ENCODE measurements around the gene SP8.

DNA sequence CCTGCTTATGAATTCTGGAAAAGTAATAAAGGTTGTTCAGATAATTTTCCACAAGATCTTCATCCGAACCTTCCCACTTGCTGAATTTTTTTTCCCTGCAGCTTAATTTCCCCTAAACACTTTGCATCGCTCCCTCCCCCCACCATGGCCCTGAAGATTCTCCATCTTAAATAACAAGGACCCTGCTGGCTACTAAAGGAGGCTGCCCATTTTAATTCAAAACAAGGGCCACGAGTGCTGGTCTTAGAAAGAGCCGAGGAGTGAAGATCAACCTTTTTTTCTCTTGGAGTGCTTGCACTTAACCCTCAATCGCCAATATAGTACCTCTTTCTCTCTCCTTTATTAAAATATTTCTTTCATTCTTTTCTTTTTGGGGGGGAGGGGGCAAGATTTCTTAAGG, 9.2 kb upstream of the SP8 start:
- TF ChIP-seq POLR2A (IDR thresholded peaks at IDR 0.05) (no peak), POLR2AphosphoS5 (IDR thresholded peaks at IDR 0.05) (no peak), EP300 (IDR thresholded peaks at IDR 0.05; ENCODE audit: low read depth) (no peak)
- TF ChIP-seq, protein P1, sequence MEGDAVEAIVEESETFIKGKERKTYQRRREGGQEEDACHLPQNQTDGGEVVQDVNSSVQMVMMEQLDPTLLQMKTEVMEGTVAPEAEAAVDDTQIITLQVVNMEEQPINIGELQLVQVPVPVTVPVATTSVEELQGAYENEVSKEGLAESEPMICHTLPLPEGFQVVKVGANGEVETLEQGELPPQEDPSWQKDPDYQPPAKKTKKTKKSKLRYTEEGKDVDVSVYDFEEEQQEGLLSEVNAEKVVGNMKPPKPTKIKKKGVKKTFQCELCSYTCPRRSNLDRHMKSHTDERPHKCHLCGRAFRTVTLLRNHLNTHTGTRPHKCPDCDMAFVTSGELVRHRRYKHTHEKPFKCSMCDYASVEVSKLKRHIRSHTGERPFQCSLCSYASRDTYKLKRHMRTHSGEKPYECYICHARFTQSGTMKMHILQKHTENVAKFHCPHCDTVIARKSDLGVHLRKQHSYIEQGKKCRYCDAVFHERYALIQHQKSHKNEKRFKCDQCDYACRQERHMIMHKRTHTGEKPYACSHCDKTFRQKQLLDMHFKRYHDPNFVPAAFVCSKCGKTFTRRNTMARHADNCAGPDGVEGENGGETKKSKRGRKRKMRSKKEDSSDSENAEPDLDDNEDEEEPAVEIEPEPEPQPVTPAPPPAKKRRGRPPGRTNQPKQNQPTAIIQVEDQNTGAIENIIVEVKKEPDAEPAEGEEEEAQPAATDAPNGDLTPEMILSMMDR (IDR thresholded peaks at IDR 0.05): no peak

All from transverse colon (tissue), 4 donors.